Measurements from ENCODE around the gene PCDH10. TPM values are rescaled to one million over a fixed set of nuclear protein-coding genes. Genes with fewer than 3 reads are reported as not detected.

PCDH10 gene
- total RNA-seq: 21.3 to 22.3 TPM (median 21.3 TPM) in 3 replicates

DNA sequence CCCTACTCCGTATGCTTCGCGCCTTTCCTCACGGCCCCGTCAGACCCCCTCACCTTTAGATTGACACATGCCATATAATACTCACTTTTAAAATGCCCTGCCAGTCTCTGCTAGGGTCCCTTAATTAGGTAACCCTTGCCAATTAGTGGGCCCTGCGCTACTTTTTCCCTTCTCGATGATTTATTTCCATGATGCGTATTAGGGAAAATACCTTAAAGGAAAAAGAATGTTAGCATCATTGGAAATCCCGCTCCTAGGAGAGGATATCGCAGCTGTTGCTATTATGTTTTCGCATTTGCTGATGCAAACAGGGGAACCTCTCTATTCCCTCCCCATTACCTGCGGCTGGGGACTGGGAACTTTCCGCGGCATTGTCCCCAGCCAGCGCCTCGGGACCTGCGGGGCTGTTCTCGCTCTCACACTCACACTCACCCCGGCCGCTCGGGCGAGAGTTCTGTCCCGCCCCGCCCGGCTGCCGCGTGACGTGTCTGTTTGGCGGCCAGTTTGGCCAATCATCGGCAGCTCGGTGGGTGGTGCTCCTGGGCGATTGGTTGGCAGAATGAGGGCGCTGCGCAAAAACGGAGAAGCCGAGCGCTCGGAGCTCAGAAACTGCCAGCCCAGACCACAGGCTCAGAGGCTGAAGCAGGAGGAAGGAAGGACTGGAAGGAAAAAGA lies at the start of gene PCDH10:
Gene PCDH10, plus strand, starts transcription at position 605 of the 674 bp plus-strand sequence. CDS start 847 bp downstream, outside the sequence.
- peak within 1 kb of the TSS; percentile 84 for H3K4me3 Mint-ChIP-seq

DNA sequence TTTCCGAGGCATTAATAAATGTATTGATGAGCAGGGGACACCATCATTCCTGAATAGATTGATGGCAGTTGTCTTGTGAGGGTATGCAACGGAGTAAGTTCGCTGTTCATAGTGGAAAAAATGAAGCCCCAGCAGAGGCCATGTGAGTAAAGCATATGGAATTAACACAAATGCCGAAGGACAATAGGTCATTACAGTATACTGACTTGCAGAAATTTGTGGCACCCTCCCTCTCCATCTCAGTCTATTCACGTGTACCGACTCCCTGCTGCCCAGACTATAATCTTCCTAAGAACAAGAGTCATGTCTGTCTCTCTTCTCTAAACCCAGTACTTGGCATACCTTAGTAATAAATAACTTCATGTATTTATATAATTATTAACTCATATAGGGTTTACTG lies 47.1 kb upstream of the PCDH10 start:
- TF ChIP-seq, protein P1, sequence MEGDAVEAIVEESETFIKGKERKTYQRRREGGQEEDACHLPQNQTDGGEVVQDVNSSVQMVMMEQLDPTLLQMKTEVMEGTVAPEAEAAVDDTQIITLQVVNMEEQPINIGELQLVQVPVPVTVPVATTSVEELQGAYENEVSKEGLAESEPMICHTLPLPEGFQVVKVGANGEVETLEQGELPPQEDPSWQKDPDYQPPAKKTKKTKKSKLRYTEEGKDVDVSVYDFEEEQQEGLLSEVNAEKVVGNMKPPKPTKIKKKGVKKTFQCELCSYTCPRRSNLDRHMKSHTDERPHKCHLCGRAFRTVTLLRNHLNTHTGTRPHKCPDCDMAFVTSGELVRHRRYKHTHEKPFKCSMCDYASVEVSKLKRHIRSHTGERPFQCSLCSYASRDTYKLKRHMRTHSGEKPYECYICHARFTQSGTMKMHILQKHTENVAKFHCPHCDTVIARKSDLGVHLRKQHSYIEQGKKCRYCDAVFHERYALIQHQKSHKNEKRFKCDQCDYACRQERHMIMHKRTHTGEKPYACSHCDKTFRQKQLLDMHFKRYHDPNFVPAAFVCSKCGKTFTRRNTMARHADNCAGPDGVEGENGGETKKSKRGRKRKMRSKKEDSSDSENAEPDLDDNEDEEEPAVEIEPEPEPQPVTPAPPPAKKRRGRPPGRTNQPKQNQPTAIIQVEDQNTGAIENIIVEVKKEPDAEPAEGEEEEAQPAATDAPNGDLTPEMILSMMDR (IDR thresholded peaks at IDR 0.05; ENCODE audit: unreplicated experiment): no peak
- no peak for DNase-seq (ENCODE audit: low spot score in 2 of 2, unreplicated experiment in 2 of 2)
- Mint-ChIP-seq H3K4me1 (no peaks in the 10 kb centered on the region), H3K36me3 (no peaks in the 10 kb centered on the region), H3K9me3 (peaks cover 13% of the 10 kb centered on the region), H3K4me3 (no peak overlapping the region), H3K27ac (no peak overlapping the region), H3K27me3 (ENCODE audit: low read depth) (no peaks in the 10 kb centered on the region)

More for the DNA sequence above, at the start of gene PCDH10:
- H3K36me3 Mint-ChIP-seq: no peaks in the 10 kb centered on the region
- TF ChIP-seq, protein P1 (IDR thresholded peaks at IDR 0.05; ENCODE audit: unreplicated experiment): no peak
- peaks cover 63% of the 10 kb centered on the region for H3K4me1 Mint-ChIP-seq
- peak; percentile 83 to 97 for DNase-seq (ENCODE audit: low spot score in 2 of 2, unreplicated experiment in 2 of 2)
- H3K27ac Mint-ChIP-seq: peak within 1 kb of the TSS; percentile 60
- H3K27me3 Mint-ChIP-seq (ENCODE audit: low read depth): peaks cover 59% of the 10 kb centered on the region
- H3K9me3 Mint-ChIP-seq: no peaks in the 10 kb centered on the region

- Mint-ChIP-seq H3K4me3 (no peak overlapping the region), H3K36me3 (no peaks in the 10 kb centered on the region), H3K27me3 (ENCODE audit: low read depth) (no peaks in the 10 kb centered on the region), H3K27ac (no peak overlapping the region), H3K9me3 (peaks cover 13% of the 10 kb centered on the region), H3K4me1 (no peaks in the 10 kb centered on the region)
- DNase-seq (ENCODE audit: low spot score in 2 of 2, unreplicated experiment in 2 of 2): no peak
- TF ChIP-seq, protein P1 (IDR thresholded peaks at IDR 0.05; ENCODE audit: unreplicated experiment): no peak
Measured at GRCh38 chr4:133102612-133103409, 46.3 kb upstream of the PCDH10 start.

GRCh38 chr4:133112641-133113040 lies 36.5 kb upstream of the PCDH10 start:
- no peak overlapping the region for H3K27ac Mint-ChIP-seq
- no peaks in the 10 kb centered on the region for H3K27me3 Mint-ChIP-seq (ENCODE audit: low read depth)
- TF ChIP-seq, protein P1 (IDR thresholded peaks at IDR 0.05; ENCODE audit: unreplicated experiment): no peak
- no peak overlapping the region for H3K4me3 Mint-ChIP-seq
- H3K4me1 Mint-ChIP-seq: no peaks in the 10 kb centered on the region
- DNase-seq (ENCODE audit: low spot score in 2 of 2, unreplicated experiment in 2 of 2): no peak
- H3K36me3 Mint-ChIP-seq: no peaks in the 10 kb centered on the region
- no peaks in the 10 kb centered on the region for H3K9me3 Mint-ChIP-seq

GRCh38 chr4:133124746-133125145 lies 24.3 kb upstream of the PCDH10 start:
- DNase-seq (ENCODE audit: low spot score in 2 of 2, unreplicated experiment in 2 of 2): no peak
- Mint-ChIP-seq H3K4me3 (no peak overlapping the region), H3K9me3 (no peaks in the 10 kb centered on the region), H3K4me1 (no peaks in the 10 kb centered on the region), H3K36me3 (no peaks in the 10 kb centered on the region), H3K27me3 (ENCODE audit: low read depth) (no peaks in the 10 kb centered on the region), H3K27ac (no peak overlapping the region)
- TF ChIP-seq, protein P1 (IDR thresholded peaks at IDR 0.05; ENCODE audit: unreplicated experiment): no peak
